Ovary (tissue), 10 donors: ENCODE data around the gene FKBP8. TPM values are rescaled to one million over a fixed set of nuclear protein-coding genes. Genes with fewer than 3 reads are reported as not detected.
"Not testable (repeated sequence)": the region's sequence is repeated elsewhere in the genome, so short reads cannot be mapped to it uniquely, and the experiment has no call there.

Source experiments
- DNase-seq, 5 donors: peaks; one replicate each; pipeline ENCODE4 v3.0.0-alpha.2; 2019 to 2020
- H3K27ac ChIP-seq, 2 donors: fragments of 200-600 bp; one replicate each; pipeline versions ENCODE4 v1.5.1 to v1.8.0; 2019 to 2022
- H3K27me3 ChIP-seq: fragments of 200-600 bp; one replicate; pipeline ENCODE4 v1.8.0; 2022
- H3K36me3 ChIP-seq: fragments of 200-600 bp; sonication (generic); one replicate; pipeline ENCODE4 v1.5.1; 2019
- H3K4me1 ChIP-seq: one replicate; pipeline ENCODE4 v1.8.1; 2013; ENCODE audit warnings: mild to moderate bottlenecking, moderate library complexity; ENCODE audit not compliant: insufficient read depth
- H3K4me3 ChIP-seq: fragments of 200-600 bp; sonication (generic); one replicate; pipeline ENCODE4 v1.5.1; 2017
- H3K9me3 ChIP-seq, 2 donors: fragments of 200-600 bp in 1 of 2; sonication (generic) in 1 of 2; one replicate each; pipeline versions ENCODE4 v1.5.1 to v1.8.1; 2013 to 2019; ENCODE audit warnings: mild to moderate bottlenecking in 1 of 2, moderate library complexity in 1 of 2
- CTCF ChIP-seq, 3 donors: fragments of 450-650 bp in 2 of 3; fragments of 200-600 bp in 1 of 3; IDR thresholded peaks; one replicate each; pipeline versions ENCODE4 v1.5.1 to v1.8.0; 2016 to 2022; ENCODE audit warnings: antibody characterized with exemption in 3 of 3, mild to moderate bottlenecking in 1 of 3
- EP300 ChIP-seq: sonication (generic); formaldehyde crosslinking; IDR thresholded peaks from one replicate; pipeline ENCODE4 v1.6.1; 2017; ENCODE audit warnings: antibody characterized with exemption
- POLR2A ChIP-seq: fragments of 450-650 bp; IDR thresholded peaks from one replicate; pipeline ENCODE4 v1.6.1; 2017; ENCODE audit warnings: antibody characterized with exemption, mild to moderate bottlenecking, moderate library complexity
- WGBS, 3 donors: extraction: QIAGEN DNeasy Blood & Tissue Kit in 1 of 3; methylation state at CpG; one replicate each; pipeline versions ENCODE4 v1.1.5 to v1.1.7; 2013 to 2017; 5-methylcytosine and 5-hydroxymethylcytosine counted together
- intact Hi-C, 4 donors: fragments of 100-400 bp; cut with DNase I; formaldehyde crosslinking; loops; one replicate each; pipeline versions ENCODE4 v1.11.0 to v1.15.1; 2022 to 2023
- long read RNA-seq, 3 donors: library from polyadenylated mRNA in 2 of 3; unstranded in 2 of 3; transcript quantifications; one replicate each; pipeline ENCODE4 v2.0.0 and lab custom pipeline, GENCODE V29; 2021 to 2026
- polyA plus RNA-seq, 2 donors: library from polyadenylated mRNA; stranded (reverse); fragments of 200-250 nt in 1 of 2; fragments of 350-450 nt in 1 of 2; fragmentation: Illumina TruSeq in 1 of 2; extraction: RNeasy Lipid Tissue Mini Kit (QIAGEN cat#74804) in 1 of 2; gene quantifications; one replicate each; pipeline ENCODE4 v1.2.3, GENCODE V29; 2013 to 2014
- total RNA-seq, 7 donors: library from RNA; depleted of rRNA in 2 of 7; stranded (reverse); fragments of >200 nt in 2 of 7; fragmentation: NEBNext Ultra II Directional in 3 of 7; extraction: Animal tissue kit (Norgen Biotek cat#: 25700) in 3 of 7; gene quantifications; one replicate each; pipeline versions ENCODE4 v1.1.0 to v1.2.4, GENCODE V29; 2016 to 2023
- donor health status: DM: no; HTN: no; CAD: no; lungs with moderate emphysema.
- donor health status: DM: no; HTN: no; CAD: no.
- donor health status: Bipolar disorder and iron deficiency.
- donor health status: DM: yes; HTN: yes; CAD: no.
- donor health status: DM: no; HTN: no; CAD: no.
- donor health status: DM: yes; HTN: yes; CAD: no.

FKBP8 gene
- total RNA-seq (100 to 1,000 TPM; 198 to 354 (median 290) TPM), polyA plus RNA-seq (100 to 1,000 TPM in 1 of 2 donors, 10 to 100 TPM in 1; 14.1 to 319 TPM)
- long read RNA-seq, donor 1, transcript FKBP8-213 (9 exons, 1,849 nt): minor isoform, 19 of 108 reads
- long read RNA-seq, donor 1, transcript FKBP8-201 (9 exons, 1,710 nt): major isoform, 32 of 108 reads
- long read RNA-seq, donor 1, partial matches to known transcripts: 40 of 108 reads
- long read RNA-seq, donor 1, other reads (novel, unspliced or antisense): 14 of 108 reads
- long read RNA-seq, donor 2, transcript FKBP8-213 (9 exons, 1,849 nt): major isoform, 42 of 3,215 reads
- long read RNA-seq, donor 2, transcript FKBP8-201 (9 exons, 1,710 nt): minor isoform, 20 of 3,215 reads
- long read RNA-seq, donor 2, transcript FKBP8-209 (9 exons, 1,781 nt): minor isoform, 31 of 3,215 reads
- long read RNA-seq, donor 2, partial matches to known transcripts: 2,848 of 3,215 reads
- long read RNA-seq, donor 2, other reads (novel, unspliced or antisense): 271 of 3,215 reads
- long read RNA-seq, donor 3, transcript FKBP8-213 (9 exons, 1,849 nt): major isoform, 439 of 774 reads
- long read RNA-seq, donor 3, transcript FKBP8-209 (9 exons, 1,781 nt): minor isoform, 6 of 774 reads
- long read RNA-seq, donor 3, transcript FKBP8-206 (9 exons, 1,756 nt): minor isoform, 7 of 774 reads
- long read RNA-seq, donor 3, transcript FKBP8-201 (9 exons, 1,710 nt): minor isoform, 212 of 774 reads
- long read RNA-seq, donor 3, partial matches to known transcripts: 59 of 774 reads
- long read RNA-seq, donor 3, other reads (novel, unspliced or antisense): 51 of 774 reads

- no peaks in the 10 kb centered on the region for H3K27me3 ChIP-seq
- H3K27ac ChIP-seq: peak within 1 kb of the TSS; percentile 82 to 99
- no peaks in the 10 kb centered on the region for H3K36me3 ChIP-seq
- no peaks in the 10 kb centered on the region for H3K9me3 ChIP-seq
- peak within 1 kb of the TSS; percentile 93 for H3K4me3 ChIP-seq
- TF ChIP-seq POLR2A (no peak), CTCF (IDR thresholded peaks at IDR 0.05) (no peak), EP300 (no peak)
- intact Hi-C loops: no loop called here
- DNase-seq: peak; percentile 94 to 97 (median 96)
- no peaks in the 10 kb centered on the region for H3K4me1 ChIP-seq
- 0 to 2% (median 0%) methylated on average over 8 to 86 of the region's 86 CpGs for WGBS, 3 donors
These were observed at the start of gene FKBP8 for GRCh38 chr19:18542941-18543813. Gene FKBP8 (minus strand): TSS chr19:18543573. CDS start chr19:18541970, 1,603 bp downstream.

GRCh38 chr19:18592732-18593131, 49.4 kb upstream of the FKBP8 start:
- H3K4me1 ChIP-seq: peaks cover 19% of the 10 kb centered on the region
- H3K27ac ChIP-seq, H3K9me3 ChIP-seq, H3K4me3 ChIP-seq, H3K36me3 ChIP-seq, H3K27me3 ChIP-seq, DNase-seq: not testable (repeated sequence)
- intact Hi-C loops: loop anchor here in 3 of 4 donors (5.0 to 10.0 kb wide), 3 partner anchors 82 to 262 kb away; no protein-coding TSS in a partner anchor
- 49 to 67% (median 62%) methylated on average over 5 of the region's 5 CpGs for WGBS, 3 donors

- H3K4me1 ChIP-seq: peaks cover 19% of the 10 kb centered on the region
- TF ChIP-seq EP300 (no peak), POLR2A (no peak), CTCF (IDR thresholded peaks at IDR 0.05) (no peak)
- no peak overlapping the region for H3K27ac ChIP-seq
- no peak overlapping the region for H3K4me3 ChIP-seq
- no peaks in the 10 kb centered on the region for H3K9me3 ChIP-seq
- H3K36me3 ChIP-seq: no peaks in the 10 kb centered on the region
- H3K27me3 ChIP-seq: no peaks in the 10 kb centered on the region
- intact Hi-C loops: loop anchor here in 3 of 4 donors (5.0 to 10.0 kb wide), 3 partner anchors 83 to 263 kb away; no protein-coding TSS in a partner anchor
- DNase-seq: no peak
- WGBS, 3 donors: 85 to 92% (median 88%) methylated on average over 22 of the region's 22 CpGs
These were observed 48.5 kb upstream of the FKBP8 start for GRCh38 chr19:18591735-18592385.
